NCI-H2196 (cell line): ENCODE data around the gene MYOF.
"Not testable (repeated sequence)": the region's sequence is repeated elsewhere in the genome, so short reads cannot be mapped to it uniquely, and the experiment has no call there.

Experiments
- DNase-seq: peaks from one replicate; lab custom pipeline; 2025; ENCODE audit not compliant: unreplicated experiment; lab: John Stamatoyannopoulos, UW

The MYOF gene

GRCh38 chr10:93299606-93300287, 182.4 kb downstream of the MYOF start:
- DNase-seq, result no peak

- no peak for DNase-seq
Measured at GRCh38 chr10:93299195-93299594, 182.9 kb downstream of the MYOF start.

DNA sequence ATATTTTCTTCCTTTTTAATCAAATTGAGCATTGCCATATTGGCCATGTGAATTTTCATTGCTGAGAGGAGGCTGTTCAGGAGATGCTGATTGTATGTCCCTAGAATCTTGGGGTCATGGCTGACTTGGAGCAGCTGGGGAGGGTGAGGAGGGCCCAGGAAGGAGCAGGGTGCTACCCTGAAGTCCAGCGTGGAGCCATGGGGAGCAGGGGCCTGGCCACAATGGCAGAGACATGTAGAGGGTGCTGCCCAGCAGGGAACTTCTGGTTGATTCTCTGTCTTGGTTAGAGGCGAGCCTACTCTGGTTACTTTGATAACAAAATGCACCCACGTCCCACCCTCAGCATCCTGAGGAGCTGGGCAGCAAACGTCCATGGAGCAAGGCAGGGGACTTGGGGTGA, 186.0 kb downstream of the MYOF start:
- no peak for DNase-seq

DNA sequence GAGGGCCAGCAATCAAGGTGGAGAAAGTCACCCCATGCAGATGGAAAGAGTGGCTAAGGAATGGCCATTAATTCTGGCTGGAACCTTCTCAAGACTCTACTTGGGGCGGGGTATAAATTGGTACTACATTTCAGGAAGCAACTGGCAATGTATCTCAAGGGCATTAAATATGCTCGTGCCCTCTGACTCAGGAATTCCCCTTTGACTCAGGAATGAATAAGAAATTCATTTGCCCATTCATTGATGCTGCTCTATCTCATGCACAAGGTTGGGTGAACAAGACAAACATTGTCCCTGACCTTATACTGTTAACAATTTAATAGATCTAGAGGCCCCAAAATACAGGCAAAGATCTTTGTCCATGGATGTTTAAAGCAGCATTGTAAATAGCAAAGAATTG, 188.1 kb downstream of the MYOF start:
- DNase-seq, result no peak

GRCh38 chr10:93290661-93291354, 191.3 kb downstream of the MYOF start:
- DNase-seq, result no peak

- peak; percentile 21 for DNase-seq
Measured at GRCh38 chr10:93288679-93289634, 193.2 kb downstream of the MYOF start.

DNA sequence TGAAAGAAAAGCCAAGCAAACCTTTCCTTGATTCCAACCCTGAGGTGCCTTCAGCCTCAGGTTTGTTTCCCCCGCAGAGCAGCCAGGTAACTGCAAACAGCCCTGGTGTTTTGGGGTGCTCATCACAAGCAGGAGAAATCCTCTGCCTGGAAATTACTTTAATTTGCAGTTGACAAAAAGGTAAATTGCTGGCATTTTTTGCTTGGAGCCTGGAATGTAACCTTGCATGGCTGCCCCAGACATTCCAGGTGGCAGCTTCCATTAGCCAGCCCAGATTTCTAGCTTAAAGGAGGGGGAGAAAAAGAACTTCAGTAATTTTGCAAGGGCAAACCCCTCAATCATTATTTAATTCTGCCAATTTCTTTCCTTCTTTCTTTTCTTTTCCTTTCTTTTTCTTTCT, 194.4 kb downstream of the MYOF start:
- DNase-seq, result no peak

GRCh38 chr10:93284246-93284645, 197.9 kb downstream of the MYOF start:
- not testable (repeated sequence) for DNase-seq

DNA sequence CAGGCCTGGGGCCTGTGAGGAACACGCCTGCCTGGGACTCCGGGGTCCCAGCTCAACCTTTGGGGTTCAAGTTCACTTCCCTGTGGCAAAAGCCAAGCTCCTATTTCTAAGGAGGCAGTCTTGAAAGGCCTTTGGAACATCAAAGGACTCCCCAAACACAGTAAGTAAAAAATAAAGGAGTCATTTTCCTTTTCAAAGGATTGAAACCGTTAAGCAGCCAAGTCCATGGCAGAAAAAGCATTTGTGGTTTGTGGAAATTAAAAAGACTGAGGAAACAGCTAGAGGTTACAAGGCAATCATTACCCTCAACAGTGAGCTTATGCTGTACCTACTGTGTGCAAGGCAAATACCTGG, 200.8 kb downstream of the MYOF start:
- DNase-seq, result no peak

DNA sequence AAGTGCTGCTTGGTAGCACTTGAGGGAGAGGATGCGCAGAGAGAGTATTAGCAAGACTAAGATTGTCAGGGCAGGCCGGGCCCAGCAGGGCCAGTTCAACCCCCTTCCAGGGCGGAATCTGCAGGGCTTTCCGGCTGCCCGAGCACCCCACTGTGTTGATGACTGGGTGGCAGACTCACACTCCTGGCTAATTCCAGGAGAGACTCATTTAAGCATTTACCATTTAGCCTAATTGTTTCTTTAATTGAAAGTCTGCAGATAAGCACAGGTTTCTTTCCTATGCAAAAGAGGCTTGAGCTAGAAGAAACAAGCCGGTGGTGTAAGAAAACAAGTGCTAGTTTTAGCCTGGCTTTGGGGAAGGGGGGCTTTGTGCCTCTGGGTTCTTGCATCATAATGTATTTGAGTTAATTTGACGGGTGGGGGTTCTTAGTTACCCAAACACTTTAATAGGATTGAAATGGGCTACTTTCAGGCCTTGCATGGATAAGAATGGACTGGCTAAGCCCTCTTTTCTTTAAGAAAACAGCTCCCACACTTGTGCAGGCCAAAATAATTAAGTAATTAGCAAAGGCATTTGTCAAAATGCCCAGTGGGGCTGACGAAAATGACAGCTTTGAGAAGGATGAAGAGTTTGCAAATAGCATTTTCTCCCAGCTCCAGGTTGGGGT, 201.3 kb downstream of the MYOF start:
- no peak for DNase-seq

DNA sequence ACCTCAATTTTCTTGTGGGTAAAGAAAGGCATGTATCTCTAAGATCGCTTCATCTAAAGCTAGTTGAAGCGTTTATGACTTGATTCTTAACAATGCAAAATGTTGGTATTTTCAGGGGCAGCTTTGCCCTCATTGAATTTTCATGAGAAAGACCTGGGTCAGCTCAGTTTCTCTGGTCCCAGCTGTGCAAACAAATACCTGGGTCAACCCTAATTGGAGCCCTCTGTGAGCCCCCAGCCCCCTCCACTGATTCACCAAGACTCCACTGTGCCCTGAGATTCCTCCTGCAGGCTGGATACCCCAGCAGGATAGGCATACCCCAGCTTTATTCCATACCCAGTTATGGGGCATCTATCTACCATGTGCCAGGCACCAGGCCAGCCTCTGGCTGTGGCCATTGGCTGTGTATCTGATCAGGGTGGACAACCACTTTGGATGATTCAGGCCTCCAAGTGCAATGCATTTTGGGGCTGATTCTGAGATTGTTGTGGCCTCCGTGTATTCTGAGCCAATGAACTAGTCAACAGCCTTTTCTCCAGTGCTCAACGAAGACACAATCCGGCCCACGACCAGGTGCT, 201.9 kb downstream of the MYOF start:
- DNase-seq, result no peak

DNA sequence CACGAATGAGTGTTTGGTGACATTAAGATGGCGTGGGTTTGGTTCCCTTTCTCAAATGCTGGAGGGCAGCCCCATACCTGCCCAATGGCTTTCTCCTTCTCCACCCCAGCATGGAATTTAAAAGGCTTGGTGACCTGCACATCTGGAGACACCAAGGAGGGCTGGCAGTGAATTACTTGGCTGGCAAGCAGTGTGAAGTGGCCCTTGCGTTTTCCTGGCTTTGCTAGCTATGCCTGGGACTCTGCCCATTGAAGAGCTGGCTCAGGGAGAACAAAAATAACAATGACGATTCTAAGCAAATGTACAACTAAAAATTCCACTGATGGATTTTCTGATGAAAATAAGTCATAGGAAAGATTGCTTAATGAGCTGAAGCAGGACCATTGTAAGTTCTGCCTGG, 204.8 kb downstream of the MYOF start:
- DNase-seq, result no peak

- DNase-seq, result no peak
Measured at GRCh38 chr10:93274419-93274818, 207.7 kb downstream of the MYOF start.

GRCh38 chr10:93272884-93273675, 209.1 kb downstream of the MYOF start:
- DNase-seq, result no peak

GRCh38 chr10:93271347-93271746, 210.8 kb downstream of the MYOF start:
- no peak for DNase-seq

- DNase-seq, result no peak
Measured at GRCh38 chr10:93269281-93269680, 212.9 kb downstream of the MYOF start.

DNA sequence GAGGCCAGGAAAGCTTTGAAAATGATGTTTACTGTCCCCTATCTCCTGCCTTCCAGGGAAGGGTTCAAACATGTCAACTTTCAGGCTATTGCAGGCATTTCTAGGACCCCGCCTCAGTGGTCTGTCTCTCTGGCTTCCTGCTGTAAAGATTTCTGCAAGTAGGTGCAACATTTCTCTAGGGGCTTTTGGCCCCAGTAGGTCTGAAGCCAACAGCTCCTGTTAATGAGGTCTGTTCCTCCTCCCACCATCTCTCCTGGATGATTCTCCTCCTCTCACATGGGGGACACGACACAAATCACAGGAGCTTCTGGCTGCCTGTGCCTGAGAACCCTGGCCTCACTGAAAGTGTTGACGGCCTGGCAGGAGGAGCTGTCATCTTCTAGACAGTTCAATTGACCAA, 214.1 kb downstream of the MYOF start:
- no peak for DNase-seq

DNA sequence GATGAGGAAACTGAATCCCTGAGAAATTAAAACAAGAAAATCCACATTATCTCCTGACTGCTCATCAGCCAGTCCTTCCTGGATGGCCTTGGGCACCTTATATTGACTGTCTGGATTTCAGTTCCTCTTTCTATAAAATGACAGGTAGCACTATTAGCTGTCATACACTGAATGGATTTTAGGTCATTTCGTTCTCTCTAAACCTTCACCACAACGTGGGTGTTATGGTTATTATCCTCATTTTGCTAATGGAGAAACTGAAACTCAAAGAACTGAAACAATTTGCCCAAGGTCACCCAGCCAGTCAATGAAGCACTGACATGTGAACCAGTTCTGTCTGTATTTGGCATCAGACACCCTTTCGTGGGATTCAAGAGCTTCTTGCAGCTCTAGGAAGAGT, 214.6 kb downstream of the MYOF start:
- no peak for DNase-seq

- no peak for DNase-seq
Measured at GRCh38 chr10:93266858-93267257, 215.3 kb downstream of the MYOF start.

GRCh38 chr10:93261961-93262610, 220.0 kb downstream of the MYOF start:
- DNase-seq, result no peak
